Immature natural killer cell (primary cell): ENCODE measurements around the gene NDUFA9. TPM values are rescaled to one million over a fixed set of nuclear protein-coding genes. Genes with fewer than 3 reads are reported as not detected.

Experiments
- DNase-seq, 3 donors: peaks; one replicate each; pipeline ENCODE4 v3.0.0; 2022; ENCODE audit warnings: mixed read lengths in 1 of 3
- H3K27ac Mint-ChIP-seq, 6 donors: one replicate each; pipeline ENCODE4 v1.8.0; 2020; ENCODE audit warnings: mixed read lengths in 6 of 6, mild to moderate bottlenecking in 5 of 6, inconsistent platforms in 4 of 6, moderate library complexity in 3 of 6
- H3K27me3 Mint-ChIP-seq, 3 donors: one replicate each; pipeline ENCODE4 v1.8.0; 2020 to 2021; ENCODE audit warnings: low read depth in 3 of 3, mild to moderate bottlenecking in 3 of 3, mixed read lengths in 3 of 3, moderate library complexity in 3 of 3, inconsistent platforms in 1 of 3
- H3K36me3 Mint-ChIP-seq, 3 donors: one replicate each; pipeline ENCODE4 v1.8.0; 2020; ENCODE audit warnings: mixed read lengths in 3 of 3, inconsistent platforms in 2 of 3, mild to moderate bottlenecking in 2 of 3
- H3K4me1 Mint-ChIP-seq, 2 donors: one replicate each; pipeline ENCODE4 v1.8.0; 2020; ENCODE audit warnings: inconsistent platforms in 2 of 2, mild to moderate bottlenecking in 2 of 2, mixed read lengths in 2 of 2, moderate library complexity in 1 of 2
- H3K4me3 Mint-ChIP-seq, 5 donors: one replicate each; pipeline ENCODE4 v1.8.0; 2020; ENCODE audit warnings: mild to moderate bottlenecking in 5 of 5, mixed read lengths in 5 of 5, inconsistent platforms in 3 of 5, moderate library complexity in 3 of 5
- H3K9me3 Mint-ChIP-seq, 6 donors: one replicate each; pipeline ENCODE4 v1.8.0; 2020; ENCODE audit warnings: mild to moderate bottlenecking in 6 of 6, mixed read lengths in 6 of 6, inconsistent platforms in 4 of 6, moderate library complexity in 3 of 6
- polyA plus RNA-seq, 3 donors: library from polyadenylated mRNA; unstranded; fragments of 300-500 nt; fragmentation: Illumina TruSeq; gene quantifications; one replicate each; pipeline ENCODE4 v1.2.3, GENCODE V29; 2021

Gene NDUFA9
- polyA plus RNA-seq, 3 donors from 2014 or later = 148 to 267 (median 201) TPM

DNA sequence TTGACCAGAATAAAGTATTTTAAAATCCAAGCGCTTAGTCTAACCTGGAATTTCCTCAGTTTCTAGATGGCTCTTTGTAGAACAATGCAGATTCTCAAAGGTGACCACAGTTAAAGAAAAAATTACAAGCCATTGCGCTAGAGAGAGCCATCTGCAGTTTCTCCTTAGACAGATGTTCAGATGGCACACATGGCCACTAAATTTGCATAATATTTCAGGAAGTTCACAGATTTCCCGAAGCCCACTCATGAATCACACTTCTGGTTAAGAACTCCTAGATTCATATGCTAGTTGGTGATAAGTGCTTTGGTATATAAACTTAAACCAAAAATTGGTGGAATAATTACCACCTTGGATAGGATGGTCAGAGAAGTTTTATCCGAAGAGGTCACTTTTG is 812 bp upstream of the NDUFA9 start:
- peaks cover 3 to 12% (median 5%) of the 10 kb centered on the region in 3 donors for H3K27me3 Mint-ChIP-seq
- no peak for DNase-seq
- H3K36me3 Mint-ChIP-seq = peaks cover 0 to 4% (median 0%) of the 10 kb centered on the region in 3 donors
- H3K27ac Mint-ChIP-seq = peak overlapping the region; percentile 89 to 96 (median 93)
- peak overlapping the region; percentile 92 to 98 (median 96) for H3K4me3 Mint-ChIP-seq
- no peaks in the 10 kb centered on the region for H3K9me3 Mint-ChIP-seq
- H3K4me1 Mint-ChIP-seq = peaks cover 42 to 57% of the 10 kb centered on the region in 2 donors

DNA sequence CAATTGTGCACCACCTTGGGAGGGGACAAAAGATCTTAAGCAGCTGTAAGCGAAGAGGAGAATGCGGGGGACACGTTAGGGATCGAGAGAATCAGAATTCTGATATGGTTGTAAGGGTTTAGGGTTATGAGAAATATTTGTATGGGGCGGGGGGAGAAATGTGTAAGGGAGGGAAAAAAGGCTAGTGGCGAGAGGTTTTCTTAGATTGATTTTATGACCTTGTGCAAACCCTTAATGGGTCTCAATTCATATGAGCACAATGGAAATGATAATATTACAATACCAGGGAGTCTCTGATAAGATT is 396 bp downstream of the NDUFA9 start:
- Mint-ChIP-seq H3K4me3 (peak overlapping the region; percentile 92 to 98 (median 96)), H3K27me3 (peaks cover 1 to 12% (median 5%) of the 10 kb centered on the region in 3 donors), H3K27ac (peak overlapping the region; percentile 89 to 96 (median 93)), H3K4me1 (peaks cover 42 to 66% of the 10 kb centered on the region in 2 donors), H3K9me3 (no peaks in the 10 kb centered on the region), H3K36me3 (peaks cover 0 to 4% (median 0%) of the 10 kb centered on the region in 3 donors)
- no peak for DNase-seq

DNA sequence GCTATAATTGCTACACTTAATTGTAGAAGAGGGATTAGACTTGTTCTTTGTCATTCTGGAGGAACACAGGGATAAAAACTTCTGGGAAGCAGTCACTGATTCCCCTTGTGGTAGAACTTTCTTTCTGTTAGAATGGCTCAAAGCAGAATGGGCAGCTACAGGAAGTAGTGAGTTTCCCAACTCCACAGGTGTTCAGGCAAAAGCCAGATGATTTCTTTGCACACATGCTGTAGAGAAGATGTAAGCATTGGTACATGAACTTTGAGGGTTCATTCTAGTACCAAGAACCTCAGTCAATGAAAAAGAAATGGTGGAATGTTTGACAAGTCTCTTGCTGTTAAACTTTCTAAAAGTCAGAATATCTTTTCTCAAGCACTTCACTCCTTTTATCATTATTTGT is 4.3 kb downstream of the NDUFA9 start:
- H3K27ac Mint-ChIP-seq = no peak overlapping the region
- peaks cover 37 to 62% of the 10 kb centered on the region in 2 donors for H3K4me1 Mint-ChIP-seq
- peaks cover 1 to 9% (median 5%) of the 10 kb centered on the region in 3 donors for H3K27me3 Mint-ChIP-seq
- no peak overlapping the region for H3K4me3 Mint-ChIP-seq
- no peak for DNase-seq
- peaks cover 0 to 28% (median 8%) of the 10 kb centered on the region in 3 donors for H3K36me3 Mint-ChIP-seq
- no peaks in the 10 kb centered on the region for H3K9me3 Mint-ChIP-seq

DNA sequence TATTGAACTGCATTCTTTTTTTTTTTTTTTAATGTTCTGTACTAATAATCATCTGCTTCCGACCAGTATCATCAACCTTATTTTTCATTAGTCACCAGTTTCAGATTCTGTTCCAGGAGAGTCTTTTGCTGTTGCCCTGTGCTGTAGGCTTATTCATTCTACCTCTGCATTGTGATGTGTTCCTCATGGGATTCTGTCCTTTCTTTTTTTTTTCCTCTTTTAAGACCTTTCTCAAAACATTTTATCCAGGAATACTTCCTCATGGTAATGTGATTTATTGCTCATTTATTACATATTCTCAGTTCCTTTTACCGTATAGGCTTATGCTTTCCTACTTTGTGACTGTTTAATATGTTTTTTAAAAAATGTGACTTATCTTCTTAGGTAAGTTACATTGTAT is 4.8 kb downstream of the NDUFA9 start:
- Mint-ChIP-seq H3K36me3 (peaks cover 0 to 30% (median 8%) of the 10 kb centered on the region in 3 donors), H3K4me1 (peaks cover 32 to 57% of the 10 kb centered on the region in 2 donors), H3K27me3 (peaks cover 1 to 7% (median 5%) of the 10 kb centered on the region in 3 donors), H3K4me3 (no peak overlapping the region), H3K27ac (no peak overlapping the region), H3K9me3 (no peaks in the 10 kb centered on the region)
- no peak for DNase-seq

DNA sequence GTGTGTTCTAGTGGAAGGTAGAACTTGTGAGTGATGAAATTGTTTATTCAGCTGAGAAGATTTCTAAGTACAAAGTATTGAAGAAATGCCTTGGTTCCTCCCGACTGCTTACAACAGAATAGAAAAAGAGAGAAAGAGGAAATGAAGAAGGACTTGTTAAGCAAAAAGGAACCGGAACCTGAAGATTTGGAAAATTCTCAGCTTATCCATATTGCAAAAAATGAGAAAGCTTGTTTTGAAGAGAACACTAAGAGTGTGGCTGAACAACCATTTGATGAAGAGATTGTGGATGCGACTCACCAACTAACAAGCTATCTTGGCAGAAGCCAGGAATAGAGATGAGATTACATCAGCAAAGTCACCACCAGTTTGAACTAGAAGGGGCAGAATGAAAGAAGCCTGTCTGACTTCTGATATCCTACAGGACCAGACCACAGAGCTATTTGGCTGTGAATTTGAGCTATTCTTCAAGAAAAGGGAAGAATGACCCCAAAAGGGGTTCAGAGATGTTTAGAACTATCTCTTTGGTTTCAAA is 15.1 kb downstream of the NDUFA9 start:
- no peak for DNase-seq
- no peak overlapping the region for H3K4me3 Mint-ChIP-seq
- no peaks in the 10 kb centered on the region for H3K9me3 Mint-ChIP-seq
- H3K27ac Mint-ChIP-seq = no peak overlapping the region
- peaks cover 0 to 2% of the 10 kb centered on the region in 2 donors for H3K4me1 Mint-ChIP-seq
- H3K27me3 Mint-ChIP-seq = no peaks in the 10 kb centered on the region
- peaks cover 27 to 47% (median 31%) of the 10 kb centered on the region in 3 donors for H3K36me3 Mint-ChIP-seq

DNA sequence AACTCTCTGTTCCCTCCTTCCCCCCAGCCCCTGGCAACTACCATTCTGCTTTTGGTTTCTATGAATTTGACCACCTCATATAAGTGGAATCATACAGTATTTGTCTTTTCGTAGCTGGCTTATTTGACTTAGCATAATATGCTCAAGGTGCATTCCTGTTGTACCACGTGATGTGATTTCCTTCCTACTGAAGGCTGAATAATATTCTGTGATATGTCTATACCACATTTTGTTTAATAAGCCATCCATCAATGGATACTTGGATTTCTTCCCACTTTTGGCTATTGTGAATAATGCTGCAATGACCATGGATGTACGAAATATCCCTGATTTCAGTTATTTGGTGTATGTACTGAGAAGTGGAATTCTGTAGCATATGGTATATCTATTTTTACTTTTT is 16.3 kb downstream of the NDUFA9 start:
- Mint-ChIP-seq H3K27ac (no peak overlapping the region), H3K4me1 (peaks cover 0 to 2% of the 10 kb centered on the region in 2 donors), H3K27me3 (no peaks in the 10 kb centered on the region), H3K36me3 (peaks cover 33 to 59% (median 43%) of the 10 kb centered on the region in 3 donors), H3K4me3 (no peak overlapping the region), H3K9me3 (no peaks in the 10 kb centered on the region)
- DNase-seq = no peak

DNA sequence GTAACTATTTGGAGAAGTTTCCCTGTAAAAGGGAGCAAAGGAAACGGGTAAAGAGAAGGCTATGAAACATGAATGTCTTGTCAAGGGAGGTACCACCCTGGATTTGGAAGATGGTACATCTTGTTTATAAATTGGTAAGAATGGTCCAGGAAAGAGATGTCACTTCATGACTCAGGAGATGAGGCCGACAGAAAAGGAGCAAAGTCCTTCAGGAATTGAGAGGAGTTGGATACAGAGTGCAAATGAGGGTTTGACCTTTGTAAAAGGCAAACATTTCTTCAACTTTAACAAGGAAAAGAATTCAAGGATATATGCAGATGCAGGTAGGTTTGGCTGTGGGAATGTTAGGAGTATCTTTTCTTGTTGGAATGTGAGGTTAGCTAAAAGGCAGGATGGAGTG is 30.8 kb downstream of the NDUFA9 start:
- Mint-ChIP-seq H3K36me3 (peaks cover 10 to 24% (median 17%) of the 10 kb centered on the region in 3 donors), H3K4me1 (no peaks in the 10 kb centered on the region), H3K27ac (peak overlapping the region in 1 of 6 donors; percentile 42), H3K9me3 (no peaks in the 10 kb centered on the region), H3K27me3 (no peaks in the 10 kb centered on the region), H3K4me3 (no peak overlapping the region)
- no peak for DNase-seq

DNA sequence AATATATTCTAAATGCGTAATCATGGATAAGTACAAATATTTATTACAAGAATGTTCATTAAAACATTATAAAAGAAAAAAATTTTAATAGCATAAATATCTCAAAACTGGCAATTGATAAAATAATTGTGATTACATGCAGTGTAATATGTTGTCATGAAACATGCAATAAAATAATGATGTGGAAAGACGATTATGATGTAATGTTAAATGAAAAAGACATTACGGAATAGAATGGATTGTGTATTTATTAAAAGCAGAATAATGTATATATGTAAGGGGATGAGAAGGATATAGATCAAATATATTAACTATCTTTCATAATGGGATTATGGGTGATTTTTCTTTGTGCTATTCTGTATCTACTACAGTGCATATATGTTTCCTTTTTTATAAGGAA is 32.8 kb downstream of the NDUFA9 start:
- Mint-ChIP-seq H3K27ac (no peak overlapping the region), H3K9me3 (no peaks in the 10 kb centered on the region), H3K4me1 (no peaks in the 10 kb centered on the region), H3K27me3 (peaks cover 0 to 1% (median 0%) of the 10 kb centered on the region in 3 donors), H3K36me3 (peaks cover 21 to 41% (median 33%) of the 10 kb centered on the region in 3 donors), H3K4me3 (no peak overlapping the region)
- no peak for DNase-seq

DNA sequence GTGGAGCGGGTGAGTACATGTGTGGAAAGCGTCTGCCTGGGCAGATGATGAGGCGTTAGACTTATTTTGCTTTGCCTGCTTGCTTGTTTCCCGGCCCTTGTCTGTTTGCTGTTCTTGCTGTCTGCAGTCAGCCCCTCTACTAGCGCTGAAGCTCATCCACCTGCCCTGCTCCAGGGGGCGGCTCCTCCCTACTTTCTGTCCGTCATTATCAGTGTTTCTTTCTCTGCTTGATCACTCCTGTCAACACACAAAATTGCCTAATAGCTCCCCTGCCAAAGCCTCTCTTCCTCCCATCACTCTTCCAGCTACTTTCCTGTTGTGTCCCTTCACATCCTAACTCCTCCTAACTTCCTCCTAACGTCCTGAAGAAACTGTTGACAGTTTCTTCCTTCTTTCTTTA is 36.4 kb downstream of the NDUFA9 start:
- Mint-ChIP-seq H3K4me1 (no peaks in the 10 kb centered on the region), H3K9me3 (no peaks in the 10 kb centered on the region), H3K4me3 (no peak overlapping the region), H3K27me3 (peaks cover 0 to 1% (median 0%) of the 10 kb centered on the region in 3 donors), H3K36me3 (peaks cover 25 to 56% (median 42%) of the 10 kb centered on the region in 3 donors), H3K27ac (no peak overlapping the region)
- no peak for DNase-seq

DNA sequence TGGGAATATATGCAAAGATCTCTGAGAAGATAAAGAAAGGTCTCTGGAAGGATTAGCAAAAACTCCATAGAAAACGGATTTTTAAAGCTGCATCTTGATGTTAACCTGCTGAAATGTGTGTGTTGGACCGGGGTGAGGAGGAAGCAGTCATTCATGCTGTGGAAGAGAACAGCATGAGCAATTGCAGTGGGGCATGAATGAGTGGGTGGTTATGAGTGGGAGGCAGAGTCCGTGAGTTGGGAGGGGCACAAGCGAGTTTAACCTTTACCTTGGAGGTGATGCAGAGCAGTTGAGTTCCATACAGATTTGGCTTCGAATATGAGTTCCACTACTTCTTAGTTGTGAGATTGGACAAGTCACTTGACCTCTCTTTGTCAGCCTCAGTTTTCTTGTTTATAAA is 41.8 kb downstream of the NDUFA9 start:
- no peaks in the 10 kb centered on the region for H3K9me3 Mint-ChIP-seq
- H3K36me3 Mint-ChIP-seq = peaks cover 23 to 44% (median 25%) of the 10 kb centered on the region in 3 donors
- H3K27ac Mint-ChIP-seq = no peak overlapping the region
- no peaks in the 10 kb centered on the region for H3K4me1 Mint-ChIP-seq
- no peak for DNase-seq
- peaks cover 0 to 1% (median 0%) of the 10 kb centered on the region in 3 donors for H3K27me3 Mint-ChIP-seq
- H3K4me3 Mint-ChIP-seq = no peak overlapping the region

Other genes starting within 250 kb of the NDUFA9 start
- gene FGF6, start 203.3 kb upstream of the NDUFA9 start, polyA plus RNA-seq = not detected
- 1 to 10 TPM; 1.8 to 4.4 (median 2.9) TPM for gene RAD51AP1, start 110.2 kb upstream of the NDUFA9 start, polyA plus RNA-seq
- 10 to 100 TPM; 31.8 to 41.1 (median 36.9) TPM for gene DYRK4, start 86.9 kb upstream of the NDUFA9 start, polyA plus RNA-seq
- 1 to 10 TPM in 1 of 3 donors, under 1 TPM in 1, not detected in 1; 0.11 to 2.0 TPM for gene AKAP3, start 63 bp upstream of the NDUFA9 start, polyA plus RNA-seq
- gene GALNT8, start 71.3 kb downstream of the NDUFA9 start, polyA plus RNA-seq = under 1 TPM in 2 of 3 donors, not detected in 1; 0.25 to 0.48 TPM